Cerebellar cortex (tissue), 1 donor: Measurements from ENCODE around the gene CLEC3A.
"Not testable (repeated sequence)": the region's sequence is repeated elsewhere in the genome, so short reads cannot be mapped to it uniquely, and the experiment has no call there.

Source experiments
- DNase-seq: peaks from one replicate; pipeline ENCODE4 v3.0.0-alpha.2; 2015; ENCODE audit warnings: low spot score

The CLEC3A gene

GRCh38 chr16:78034530-78034929, 12.2 kb downstream of the CLEC3A start:
- DNase-seq: no peak

- peak; percentile 25 for DNase-seq
Observed at GRCh38 chr16:78035012-78035411, 12.7 kb downstream of the CLEC3A start.

GRCh38 chr16:78040396-78040795, 18.0 kb downstream of the CLEC3A start:
- DNase-seq: no peak

- peak; percentile 53 for DNase-seq
Observed at GRCh38 chr16:78045865-78046581, 23.7 kb downstream of the CLEC3A start.

GRCh38 chr16:78048319-78048718, 26.0 kb downstream of the CLEC3A start:
- DNase-seq: no peak

- no peak for DNase-seq
Observed at GRCh38 chr16:78050734-78051400, 28.5 kb downstream of the CLEC3A start.

GRCh38 chr16:78057803-78058564, 35.6 kb downstream of the CLEC3A start:
- DNase-seq: no peak

GRCh38 chr16:78059806-78060205, 37.5 kb downstream of the CLEC3A start:
- DNase-seq: not testable (repeated sequence)

GRCh38 chr16:78060295-78060694, 37.9 kb downstream of the CLEC3A start:
- DNase-seq: no peak

GRCh38 chr16:78060809-78061208, 38.5 kb downstream of the CLEC3A start:
- DNase-seq: no peak

GRCh38 chr16:78065319-78065718, 43.0 kb downstream of the CLEC3A start:
- DNase-seq: no peak

- no peak for DNase-seq
Observed at GRCh38 chr16:78069913-78070312, 47.6 kb downstream of the CLEC3A start.

- DNase-seq: no peak
Observed at GRCh38 chr16:78072275-78072674, 49.9 kb downstream of the CLEC3A start.

GRCh38 chr16:78075800-78076199, 53.5 kb downstream of the CLEC3A start:
- DNase-seq: no peak

GRCh38 chr16:78081341-78081740, 59.0 kb downstream of the CLEC3A start:
- no peak for DNase-seq
